MCF 10A (cell line): ENCODE results near the gene SLC16A3. TPM values are rescaled to one million over a fixed set of nuclear protein-coding genes. Genes with fewer than 3 reads are reported as not detected.

Experiments used
- BruUV-seq: library from RNA; stranded (reverse); fragments of 400-500 nt; replicated peaks from 2 replicates; lab custom pipeline; 2021; lab: Mats Ljungman, UMichigan
- CTCF ChIA-PET: fragments of 300-600 bp; sonication (Branson Sonifier 250); formaldehyde crosslinking; extraction: SDS; loops from one replicate; lab custom pipeline; 2021; ENCODE audit warnings: antibody characterized with exemption, inconsistent platforms; lab: Yijun Ruan, JAX
- POLR2A ChIA-PET: fragments of 300-600, 350-650 bp; sonication (Branson Sonifier 250); formaldehyde crosslinking; extraction: SDS; loops from one replicate; lab custom pipeline; 2020; ENCODE audit warnings: antibody characterized with exemption, inconsistent platforms; lab: Yijun Ruan, JAX
- DNase-seq: peaks from one replicate; pipeline ENCODE4 v3.0.0-alpha.2; 2018; ENCODE audit not compliant: unreplicated experiment
- H3K27ac Mint-ChIP-seq: one replicate; pipeline ENCODE4 v1.8.0; 2022; ENCODE audit warnings: mild to moderate bottlenecking, low read depth, mixed read lengths; ENCODE audit not compliant: unreplicated experiment
- H3K27me3 Mint-ChIP-seq: one replicate; pipeline ENCODE4 v1.8.0; 2022; ENCODE audit warnings: mixed read lengths; ENCODE audit not compliant: insufficient read depth, unreplicated experiment
- H3K36me3 Mint-ChIP-seq: one replicate; pipeline ENCODE4 v1.8.0; 2022; ENCODE audit warnings: mild to moderate bottlenecking, moderate library complexity, mixed read lengths; ENCODE audit not compliant: insufficient read depth, unreplicated experiment
- H3K4me1 Mint-ChIP-seq: one replicate; pipeline ENCODE4 v1.8.0; 2022; ENCODE audit warnings: mixed read lengths; ENCODE audit not compliant: insufficient read depth, unreplicated experiment
- H3K4me3 Mint-ChIP-seq: one replicate; pipeline ENCODE4 v1.8.0; 2022; ENCODE audit warnings: mild to moderate bottlenecking, moderate library complexity, mixed read lengths; ENCODE audit not compliant: unreplicated experiment
- H3K9me3 Mint-ChIP-seq: one replicate; pipeline ENCODE4 v1.8.0; 2022; ENCODE audit warnings: mixed read lengths; ENCODE audit not compliant: unreplicated experiment
- CTCF ChIP-seq: fragments of 200-600 bp; IDR thresholded peaks from one replicate; pipeline ENCODE4 v1.8.0; 2022; ENCODE audit warnings: antibody characterized with exemption, mild to moderate bottlenecking; ENCODE audit not compliant: unreplicated experiment
- intact Hi-C: fragments of 100-400 bp; cut with micrococcal nuclease; formaldehyde crosslinking; loops from 2 replicates; pipeline ENCODE4 v1.14.1; 2022
- total RNA-seq: library from RNA; stranded (reverse); gene quantifications from 2 replicates; pipeline ENCODE4 v1.2.3, GENCODE V29; 2022

SLC16A3 gene
- total RNA-seq, 1 experiment from 2014 or later: 350 TPM

GRCh38 chr17:82269138-82269881 is 40.5 kb downstream of the SLC16A3 start:
- Mint-ChIP-seq H3K36me3 (peaks cover 89% of the 10 kb centered on the region), H3K4me3 (no peak overlapping the region), H3K27me3 (no peaks in the 10 kb centered on the region), H3K9me3 (no peaks in the 10 kb centered on the region), H3K27ac (peak overlapping the region; percentile 49), H3K4me1 (peaks cover 39% of the 10 kb centered on the region)
- ChIA-PET POLR2A (interaction anchor here (1.1 to 3.0 kb wide), 5 partner anchors 18 to 40 kb away, joined by 3 to 23 read pairs (median 3); partner anchors contain the start of gene SLC16A3), CTCF (interaction anchor here (1.2 kb wide), 1 partner anchor 33 kb away, joined by 3 read pairs; no protein-coding TSS in a partner anchor)
- intact Hi-C loops: no loop called here
- no peak for TF ChIP-seq CTCF
- no peak for DNase-seq
- BruUV-seq: no TSS peak

- ChIA-PET POLR2A (interaction anchor here (1.1 to 3.0 kb wide), 4 partner anchors 22 to 28 kb away, joined by 3 to 23 read pairs (median 8); no protein-coding TSS in a partner anchor), CTCF (interaction anchor here (1.2 kb wide), 1 partner anchor 33 kb away, joined by 3 read pairs; no protein-coding TSS in a partner anchor)
- Mint-ChIP-seq H3K4me1 (peaks cover 39% of the 10 kb centered on the region), H3K36me3 (peaks cover 82% of the 10 kb centered on the region), H3K9me3 (no peaks in the 10 kb centered on the region), H3K27ac (peak overlapping the region; percentile 49), H3K4me3 (no peak overlapping the region), H3K27me3 (no peaks in the 10 kb centered on the region)
- intact Hi-C loops: no loop called here
- BruUV-seq: no TSS peak
- no peak for DNase-seq
- TF ChIP-seq CTCF: no peak
Observed at GRCh38 chr17:82269882-82270500, 41.1 kb downstream of the SLC16A3 start.

GRCh38 chr17:82270651-82271050 is 41.8 kb downstream of the SLC16A3 start:
- no peak overlapping the region for H3K27ac Mint-ChIP-seq
- H3K4me3 Mint-ChIP-seq: no peak overlapping the region
- peaks cover 76% of the 10 kb centered on the region for H3K36me3 Mint-ChIP-seq
- intact Hi-C loops: no loop called here
- no peak for DNase-seq
- no peaks in the 10 kb centered on the region for H3K27me3 Mint-ChIP-seq
- peaks cover 39% of the 10 kb centered on the region for H3K4me1 Mint-ChIP-seq
- POLR2A ChIA-PET: interaction anchor here (2.2 kb wide), 2 partner anchors 21 to 27 kb away, joined by 6 to 9 read pairs; no protein-coding TSS in a partner anchor
- no TSS peak for BruUV-seq
- no peaks in the 10 kb centered on the region for H3K9me3 Mint-ChIP-seq
- CTCF ChIA-PET: no interaction called here
- no peak for TF ChIP-seq CTCF

- peak overlapping the region; percentile 77 for H3K4me3 Mint-ChIP-seq
- no peak overlapping the region for H3K27ac Mint-ChIP-seq
- BruUV-seq: TSS peak; percentile 23
Observed at GRCh38 chr17:82271401-82271800, 42.6 kb downstream of the SLC16A3 start.

More at GRCh38 chr17:82271401-82271800, 42.6 kb downstream of the SLC16A3 start:
- no peak for TF ChIP-seq CTCF
- Mint-ChIP-seq H3K9me3 (no peaks in the 10 kb centered on the region), H3K4me1 (peaks cover 35% of the 10 kb centered on the region), H3K27me3 (no peaks in the 10 kb centered on the region), H3K36me3 (peaks cover 68% of the 10 kb centered on the region)
- intact Hi-C loops: no loop called here
- ChIA-PET CTCF (no interaction called here), POLR2A (interaction anchor here (0.6 to 2.2 kb wide), 5 partner anchors 21 to 76 kb away, joined by 3 to 9 read pairs (median 4); no protein-coding TSS in a partner anchor)
- DNase-seq: no peak
